Colonic mucosa (tissue), 4 donors: ENCODE results near the gene RAB3C. TPM values are rescaled to one million over a fixed set of nuclear protein-coding genes. Genes with fewer than 3 reads are reported as not detected.

Source experiments
- DNase-seq: peaks from one replicate; pipeline ENCODE4 v3.0.0-alpha.2; 2020
- H3K27ac ChIP-seq: fragments of 200-600 bp; one replicate; pipeline ENCODE4 v1.8.0; 2021
- H3K27me3 ChIP-seq: fragments of 200-600 bp; one replicate; pipeline ENCODE4 v1.8.0; 2021
- H3K36me3 ChIP-seq: fragments of 200-600 bp; one replicate; pipeline ENCODE4 v1.8.0; 2021
- H3K4me1 ChIP-seq: fragments of 200-600 bp; one replicate; pipeline ENCODE4 v1.8.0; 2021; ENCODE audit warnings: mild to moderate bottlenecking
- H3K4me3 ChIP-seq: fragments of 200-600 bp; one replicate; pipeline ENCODE4 v1.8.0; 2021
- H3K9ac ChIP-seq, 2 donors: one replicate each; pipeline ENCODE4 v1.7.0; 2013; ENCODE audit warnings: control low read depth in 2 of 2, low read depth in 2 of 2, low read length in 2 of 2
- H3K9me3 ChIP-seq: fragments of 200-600 bp; one replicate; pipeline ENCODE4 v1.8.0; 2021
- intact Hi-C: fragments of 100-400 bp; cut with DNase I; formaldehyde crosslinking; loops from one replicate; pipeline ENCODE4 v1.14.1; 2022
- total RNA-seq, 2 donors: library from RNA; stranded (reverse); fragmentation: NEBNext Ultra II Directional in 1 of 2; extraction: Animal tissue kit (Norgen Biotek cat#: 25700) in 1 of 2; gene quantifications; one replicate each; pipeline ENCODE4 v1.2.1, GENCODE V29; 2021
- TF ChIP-seq, protein P1 (sequence below): fragments of 200-600 bp; IDR thresholded peaks from one replicate; pipeline ENCODE4 v1.8.0; 2022; ENCODE audit warnings: antibody characterized with exemption, mild to moderate bottlenecking
- donor health status: healthy.
- donor health status: DM: no; HTN: no; CAD: no.
- donor health status: DM: no; HTN: no; CAD: no.

RAB3C gene
- total RNA-seq, 2 donors from 2014 or later = 1.1 to 1.2 TPM

DNA sequence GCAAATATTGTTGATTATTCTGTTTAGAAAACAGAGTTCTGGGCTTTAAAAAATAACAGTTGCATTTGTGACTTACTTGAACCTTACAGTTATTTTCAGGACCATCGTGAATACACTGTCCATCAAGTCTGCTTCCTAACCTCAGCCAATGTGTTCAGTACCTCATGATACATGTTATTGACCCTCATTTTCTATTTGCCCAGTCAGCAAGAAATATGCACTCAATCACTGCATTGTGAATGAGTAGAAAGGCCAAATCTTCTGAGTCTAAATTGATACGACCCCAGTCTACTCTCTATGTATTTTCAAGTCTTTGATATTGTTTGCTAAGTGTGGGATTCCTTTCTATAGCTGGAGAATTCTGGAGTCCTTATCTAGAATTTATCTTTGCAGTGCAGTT is 156.2 kb downstream of the RAB3C start:
- Histone ChIP-seq H3K4me3 (no peak overlapping the region), H3K9ac (no peak overlapping the region), H3K9me3 (no peaks in the 10 kb centered on the region), H3K27ac (no peak overlapping the region), H3K27me3 (no peaks in the 10 kb centered on the region), H3K36me3 (no peaks in the 10 kb centered on the region), H3K4me1 (no peaks in the 10 kb centered on the region)
- intact Hi-C loops = no loop called here
- TF ChIP-seq, protein P1, sequence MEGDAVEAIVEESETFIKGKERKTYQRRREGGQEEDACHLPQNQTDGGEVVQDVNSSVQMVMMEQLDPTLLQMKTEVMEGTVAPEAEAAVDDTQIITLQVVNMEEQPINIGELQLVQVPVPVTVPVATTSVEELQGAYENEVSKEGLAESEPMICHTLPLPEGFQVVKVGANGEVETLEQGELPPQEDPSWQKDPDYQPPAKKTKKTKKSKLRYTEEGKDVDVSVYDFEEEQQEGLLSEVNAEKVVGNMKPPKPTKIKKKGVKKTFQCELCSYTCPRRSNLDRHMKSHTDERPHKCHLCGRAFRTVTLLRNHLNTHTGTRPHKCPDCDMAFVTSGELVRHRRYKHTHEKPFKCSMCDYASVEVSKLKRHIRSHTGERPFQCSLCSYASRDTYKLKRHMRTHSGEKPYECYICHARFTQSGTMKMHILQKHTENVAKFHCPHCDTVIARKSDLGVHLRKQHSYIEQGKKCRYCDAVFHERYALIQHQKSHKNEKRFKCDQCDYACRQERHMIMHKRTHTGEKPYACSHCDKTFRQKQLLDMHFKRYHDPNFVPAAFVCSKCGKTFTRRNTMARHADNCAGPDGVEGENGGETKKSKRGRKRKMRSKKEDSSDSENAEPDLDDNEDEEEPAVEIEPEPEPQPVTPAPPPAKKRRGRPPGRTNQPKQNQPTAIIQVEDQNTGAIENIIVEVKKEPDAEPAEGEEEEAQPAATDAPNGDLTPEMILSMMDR = no peak
- DNase-seq = no peak

DNA sequence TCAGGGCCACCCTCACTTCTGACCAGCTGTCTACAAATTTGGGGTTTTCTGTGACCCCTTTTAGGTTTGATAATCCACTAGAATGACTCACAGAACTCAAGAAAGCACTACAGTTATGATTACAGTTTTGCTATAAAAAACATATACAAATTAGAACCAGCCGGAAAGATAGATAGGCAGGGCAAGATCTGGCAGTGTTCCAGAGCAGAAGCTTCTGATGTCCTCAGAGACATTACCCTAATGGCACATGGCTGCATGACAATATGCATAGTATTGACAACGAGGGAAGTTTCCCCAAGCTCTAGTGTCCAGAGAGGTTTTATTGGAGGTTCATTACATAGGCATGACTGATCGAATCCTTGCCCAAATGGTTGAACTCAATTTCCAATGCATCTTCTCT is 158.1 kb downstream of the RAB3C start:
- Histone ChIP-seq H3K9me3 (no peaks in the 10 kb centered on the region), H3K4me3 (no peak overlapping the region), H3K9ac (no peak overlapping the region), H3K27ac (no peak overlapping the region), H3K4me1 (no peaks in the 10 kb centered on the region), H3K27me3 (no peaks in the 10 kb centered on the region), H3K36me3 (no peaks in the 10 kb centered on the region)
- TF ChIP-seq, protein P1 = no peak
- intact Hi-C loops = no loop called here
- DNase-seq = no peak

DNA sequence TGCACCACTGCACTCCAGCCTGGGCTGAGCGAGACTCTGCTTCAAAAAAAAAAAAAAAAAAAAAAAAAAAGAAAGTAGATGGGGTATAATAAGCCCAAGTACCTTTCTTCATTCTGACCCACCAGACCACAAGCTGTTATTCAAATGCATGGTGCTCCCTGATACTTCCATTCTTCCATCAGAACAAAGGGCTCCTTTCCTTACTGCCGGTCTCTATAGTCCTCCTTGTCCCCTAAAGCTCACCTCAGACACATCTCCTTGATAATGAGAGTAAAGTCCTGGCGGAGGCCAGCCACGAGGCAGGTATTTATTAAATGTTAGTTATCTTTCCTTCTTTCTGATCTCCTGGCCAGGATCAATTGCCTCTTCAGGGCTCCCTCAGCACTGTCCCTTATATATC is 162.5 kb downstream of the RAB3C start:
- Histone ChIP-seq H3K27me3 (no peaks in the 10 kb centered on the region), H3K9ac (no peak overlapping the region), H3K27ac (no peak overlapping the region), H3K4me3 (no peak overlapping the region), H3K36me3 (no peaks in the 10 kb centered on the region), H3K9me3 (no peaks in the 10 kb centered on the region), H3K4me1 (no peaks in the 10 kb centered on the region)
- DNase-seq = no peak
- intact Hi-C loops = no loop called here
- TF ChIP-seq, protein P1 = no peak

DNA sequence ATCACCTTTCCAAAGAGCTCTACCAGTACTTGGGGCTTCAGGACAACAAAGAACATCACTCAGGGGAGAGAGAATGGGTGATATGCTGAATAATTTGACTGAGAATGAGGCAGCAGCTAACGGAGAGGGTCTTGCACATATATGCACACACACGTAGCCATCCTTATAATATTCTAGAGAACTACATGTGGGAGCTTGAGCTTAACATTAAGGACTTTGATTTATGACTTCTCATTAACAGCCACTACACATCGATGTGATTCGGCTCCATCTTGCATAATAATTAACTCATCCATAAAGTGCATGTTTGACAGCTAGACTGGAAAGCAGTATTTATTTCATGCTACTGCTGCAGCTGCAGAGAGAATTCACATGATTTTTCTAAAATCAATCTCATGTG is 163.4 kb downstream of the RAB3C start:
- Histone ChIP-seq H3K9ac (no peak overlapping the region), H3K4me3 (no peak overlapping the region), H3K27ac (no peak overlapping the region), H3K9me3 (no peaks in the 10 kb centered on the region), H3K36me3 (no peaks in the 10 kb centered on the region), H3K27me3 (no peaks in the 10 kb centered on the region), H3K4me1 (no peaks in the 10 kb centered on the region)
- intact Hi-C loops = no loop called here
- TF ChIP-seq, protein P1 = no peak
- no peak for DNase-seq

DNA sequence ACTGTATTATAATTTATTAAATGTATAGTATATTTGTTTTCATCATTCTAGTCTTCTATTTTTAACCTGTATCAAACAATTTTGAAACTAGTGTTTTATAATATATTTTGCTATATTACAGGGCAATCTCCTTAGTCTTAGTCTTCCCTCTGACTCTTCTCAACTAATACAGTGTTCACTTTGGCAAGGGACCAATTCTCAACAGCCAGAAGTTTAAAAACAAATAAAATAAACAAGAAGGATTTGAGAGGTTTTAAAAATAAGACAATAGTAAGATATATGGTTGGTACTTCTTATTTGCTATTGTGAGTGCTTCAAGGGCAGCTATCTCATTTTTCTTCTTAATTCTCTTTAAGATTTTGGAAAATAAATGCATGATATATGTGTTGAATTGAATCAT is 167.2 kb downstream of the RAB3C start:
- H3K27ac ChIP-seq = no peak overlapping the region
- no peaks in the 10 kb centered on the region for H3K4me1 ChIP-seq
- no peak for DNase-seq
- TF ChIP-seq, protein P1 = no peak
- intact Hi-C loops = no loop called here
- no peak overlapping the region for H3K4me3 ChIP-seq
- H3K9ac ChIP-seq = no peak overlapping the region
- H3K9me3 ChIP-seq = no peaks in the 10 kb centered on the region
- H3K27me3 ChIP-seq = no peaks in the 10 kb centered on the region
- H3K36me3 ChIP-seq = no peaks in the 10 kb centered on the region
